ENCODE results near the gene RPUSD1. TPM values are rescaled to one million over a fixed set of nuclear protein-coding genes. Genes with fewer than 3 reads are reported as not detected.

RPUSD1 gene
- total and polyA plus RNA-seq, 12 donors, result 5.8 to 23.3 (median 8.2) TPM

- H3K27me3 ChIP-seq, result peaks cover 0 to 12% (median 4%) of the 10 kb centered on the region in 7 donors
- intact Hi-C loops (cut with DNase I), result no loop called here
- ATAC-seq (no peak), DNase-seq (no peak)
- H3K4me3 ChIP-seq, result no peak overlapping the region
- H3K27ac ChIP-seq, result no peak overlapping the region
- H3K4me1 ChIP-seq, result peaks cover 0 to 9% (median 0%) of the 10 kb centered on the region in 9 donors
- no peaks in the 10 kb centered on the region for H3K36me3 ChIP-seq
- TF ChIP-seq CTCF (IDR thresholded peaks at IDR 0.05), result no peak
- 81 to 90% methylated on average over 6 of the region's 6 CpGs for WGBS, 2 donors
- no peaks in the 10 kb centered on the region for H3K9me3 ChIP-seq
Observed at GRCh38 chr16:749010-749409, 39.2 kb downstream of the RPUSD1 start.

- no peak overlapping the region for H3K27ac ChIP-seq
- H3K4me3 ChIP-seq, result no peak overlapping the region
- ATAC-seq (no peak), DNase-seq (no peak)
- no peak for TF ChIP-seq CTCF (IDR thresholded peaks at IDR 0.05)
- WGBS, 2 donors, result 82 to 83% methylated on average over 39 of the region's 39 CpGs
- no peaks in the 10 kb centered on the region for H3K9me3 ChIP-seq
- intact Hi-C loops (cut with DNase I), result no loop called here
- peaks cover 0 to 9% (median 0%) of the 10 kb centered on the region in 9 donors for H3K4me1 ChIP-seq
- peaks cover 0 to 16% (median 4%) of the 10 kb centered on the region in 7 donors for H3K27me3 ChIP-seq
- H3K36me3 ChIP-seq, result no peaks in the 10 kb centered on the region
Observed at GRCh38 chr16:747978-748746, 40.0 kb downstream of the RPUSD1 start.

DNA sequence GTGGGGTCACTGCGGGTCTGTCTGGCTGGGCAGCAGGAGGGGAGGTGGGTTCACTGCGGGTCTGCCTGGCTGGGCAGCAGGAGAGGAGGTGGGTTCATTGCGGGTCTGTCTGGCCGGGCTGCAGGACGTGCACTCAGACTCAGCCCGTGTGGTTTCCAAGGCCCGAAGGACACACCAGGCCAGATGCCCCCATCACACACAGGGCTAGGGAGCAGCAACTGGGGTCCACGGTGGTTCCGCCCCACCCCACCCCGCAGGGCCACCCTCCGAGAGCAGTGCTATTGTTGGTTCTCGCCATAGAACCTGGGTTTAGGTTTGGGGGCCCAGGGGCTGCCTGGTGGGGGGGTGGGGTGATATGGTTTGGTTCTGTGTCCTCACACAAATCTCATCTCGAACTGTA lies 41.5 kb downstream of the RPUSD1 start:
- peaks cover 0 to 18% (median 4%) of the 10 kb centered on the region in 7 donors for H3K27me3 ChIP-seq
- peaks cover 0 to 6% (median 0%) of the 10 kb centered on the region in 9 donors for H3K4me1 ChIP-seq
- intact Hi-C loops (cut with DNase I), result no loop called here
- no peaks in the 10 kb centered on the region for H3K36me3 ChIP-seq
- DNase-seq (no peak), ATAC-seq (peak in 1 of 8 donors; percentile 17)
- H3K9me3 ChIP-seq, result no peaks in the 10 kb centered on the region
- H3K27ac ChIP-seq, result no peak overlapping the region
- no peak for TF ChIP-seq CTCF (IDR thresholded peaks at IDR 0.05)
- H3K4me3 ChIP-seq, result no peak overlapping the region
- WGBS, 2 donors, result 80 to 81% methylated on average over 12 to 13 of the region's 13 CpGs

DNA sequence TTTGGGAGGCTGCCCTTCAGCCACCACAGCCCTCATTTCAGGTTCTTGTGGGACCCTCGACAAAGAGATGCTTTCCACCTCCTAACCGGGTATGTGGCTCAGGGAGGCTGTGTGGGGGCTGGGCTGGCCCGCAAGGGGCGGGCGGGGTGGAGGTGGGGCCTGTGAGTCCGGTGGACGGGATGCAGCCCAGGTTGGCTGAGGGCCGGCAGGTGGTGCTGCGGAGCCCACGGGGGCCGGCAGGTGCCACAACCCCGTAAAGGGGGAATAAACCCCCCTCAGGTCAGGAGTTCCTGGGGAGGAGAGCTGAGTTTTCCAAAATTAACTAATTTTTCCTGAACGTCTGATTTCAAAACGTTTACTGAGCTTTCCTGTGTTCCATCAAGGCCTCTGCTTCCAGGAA lies 42.4 kb downstream of the RPUSD1 start:
- 2 to 6% methylated on average over 14 of the region's 14 CpGs for WGBS, 2 donors
- DNase-seq, result no peak
- TF ChIP-seq CTCF (IDR thresholded peaks at IDR 0.05), result peak in 5 of 9 donors; percentile 9 to 28 (median 16)
- Histone ChIP-seq H3K27ac (no peak overlapping the region), H3K4me1 (peaks cover 0 to 5% (median 5%) of the 10 kb centered on the region in 9 donors), H3K36me3 (no peaks in the 10 kb centered on the region), H3K27me3 (peaks cover 0 to 18% (median 4%) of the 10 kb centered on the region in 7 donors), H3K4me3 (no peak overlapping the region), H3K9me3 (no peaks in the 10 kb centered on the region)
- ATAC-seq, result no peak
- intact Hi-C loops (cut with DNase I), result no loop called here

Data from heart right ventricle (tissue), 16 donors.